ENCODE results near the gene TEP1. TPM values are rescaled to one million over a fixed set of nuclear protein-coding genes. Genes with fewer than 3 reads are reported as not detected.
A peak's percentile ranks its signal among the peaks of the same experiment; 100 is the strongest.

The TEP1 gene
- total and polyA plus RNA-seq, 2 of the 13 experiments (the other 11 are each of a cell fraction or from before 2014, with no cell fraction given) = 11.0 to 12.8 TPM

- TF ChIP-seq FOXO4 (CRISPR knock-in tag; conservative IDR thresholded peaks at IDR 0.05) (no peak), ZKSCAN8 (CRISPR knock-in tag; IDR thresholded peaks at IDR 0.05; ENCODE audit: borderline replicate concordance) (no peak), ZNF513 (CRISPR knock-in tag; conservative IDR thresholded peaks at IDR 0.05) (no peak), HMG20A (CRISPR knock-in tag; IDR thresholded peaks at IDR 0.05; ENCODE audit: borderline replicate concordance) (no peak), KDM6A (CRISPR knock-in tag; IDR thresholded peaks at IDR 0.05; ENCODE audit: low read depth) (no peak), EEA1 (CRISPR knock-in tag; IDR thresholded peaks at IDR 0.05; ENCODE audit: borderline replicate concordance) (peak; percentile 57; the same call in 1 of the 2 replicates), MTA1 (CRISPR knock-in tag; IDR thresholded peaks at IDR 0.05; ENCODE audit: borderline replicate concordance) (no peak), CTCF (CRISPR knock-in tag; IDR thresholded peaks at IDR 0.05) (no peak), NFYB (CRISPR knock-in tag; IDR thresholded peaks at IDR 0.05) (no peak), ZNF746 (CRISPR knock-in tag; IDR thresholded peaks at IDR 0.05) (no peak), NFE2L1 (CRISPR knock-in tag; IDR thresholded peaks at IDR 0.05; ENCODE audit: borderline replicate concordance) (no peak), SALL1 (CRISPR knock-in tag; IDR thresholded peaks at IDR 0.05) (no peak; the same call in 1 of the 2 replicates), TRAFD1 (CRISPR knock-in tag; IDR thresholded peaks at IDR 0.05; ENCODE audit: borderline replicate concordance) (no peak), PITX1 (CRISPR knock-in tag; IDR thresholded peaks at IDR 0.05) (0 out of 2 replicates have a peak, but pooled peaks have one; percentile 40), ARNTL (CRISPR knock-in tag; IDR thresholded peaks at IDR 0.05) (no peak; the same call in 1 of the 2 replicates), THAP11 (CRISPR knock-in tag; IDR thresholded peaks at IDR 0.05) (no peak), RFXAP (CRISPR knock-in tag; IDR thresholded peaks at IDR 0.05; ENCODE audit: borderline replicate concordance) (0 out of 2 replicates have a peak, but pooled peaks have one; percentile 39), SAFB2 (CRISPR knock-in tag; IDR thresholded peaks at IDR 0.05; ENCODE audit: borderline replicate concordance, low read depth) (0 out of 2 replicates have a peak, but pooled peaks have one; percentile 15), ZNF605 (CRISPR knock-in tag; IDR thresholded peaks at IDR 0.05) (no peak)
These were observed 42.3 kb upstream of the TEP1 start (continued) for GRCh38 chr14:20455355-20456300.
